Kidney (tissue), 14 donors: ENCODE results near the gene RUNX1. TPM values are rescaled to one million over a fixed set of nuclear protein-coding genes. Genes with fewer than 3 reads are reported as not detected.

Experiments used
- DNase-seq, 5 donors: peaks; one replicate each; pipeline ENCODE4 v3.0.0-alpha.2; 2013 to 2020
- FAIRE-seq: peaks from 2 replicates; lab custom pipeline; 2012; peaks lifted over from hg19 to GRCh38; lab: Jason Lieb, UNC
- H3K27ac ChIP-seq, 2 donors: one replicate each; pipeline ENCODE4 v1.7.0; 2013; ENCODE audit warnings: low read depth in 2 of 2, low read length in 2 of 2, inconsistent platforms in 1 of 2
- H3K27me3 ChIP-seq: one replicate; pipeline ENCODE4 v1.7.1; 2013; ENCODE audit warnings: low read length, inconsistent platforms; ENCODE audit not compliant: control insufficient read depth, insufficient read depth
- H3K36me3 ChIP-seq, 3 donors: one replicate each; pipeline versions ENCODE4 v1.7.0 to v1.7.1; 2013; ENCODE audit warnings: low read length in 3 of 3, control low read depth in 1 of 3, inconsistent platforms in 1 of 3; ENCODE audit not compliant: insufficient read depth in 3 of 3, control insufficient read depth in 2 of 3
- H3K4me1 ChIP-seq, 3 donors: one replicate each; pipeline versions ENCODE4 v1.7.0 to v1.7.1; 2013; ENCODE audit warnings: low read length in 3 of 3, inconsistent platforms in 1 of 3, low read depth in 1 of 3; ENCODE audit not compliant: control insufficient read depth in 2 of 3, insufficient read depth in 2 of 3
- H3K4me3 ChIP-seq, 3 donors: one replicate each; pipeline versions ENCODE4 v1.7.0 to v1.8.1; 2013; ENCODE audit warnings: low read length in 3 of 3, control low read depth in 1 of 3, inconsistent platforms in 1 of 3
- H3K9ac ChIP-seq, 3 donors: one replicate each; pipeline versions ENCODE4 v1.7.0 to v1.7.1; 2013; ENCODE audit warnings: low read length in 3 of 3, control low read depth in 1 of 3, inconsistent platforms in 1 of 3
- H3K9me3 ChIP-seq, 3 donors: one replicate each; pipeline versions ENCODE4 v1.7.0 to v1.7.1; 2013; ENCODE audit warnings: low read length in 3 of 3, control low read depth in 1 of 3, inconsistent platforms in 1 of 3; ENCODE audit not compliant: control insufficient read depth in 2 of 3, insufficient read depth in 1 of 3
- intact Hi-C: fragments of 100-400 bp; cut with DNase I; formaldehyde crosslinking; loops from one replicate; pipeline ENCODE4 v1.11.1; 2022
- polyA plus RNA-seq: library from polyadenylated mRNA; stranded (reverse); fragments of 350-450 nt; fragmentation: Illumina TruSeq; extraction: RNeasy Lipid Tissue Mini Kit (QIAGEN cat#74804); gene quantifications from one replicate; pipeline ENCODE4 v1.2.3, GENCODE V29; 2014; ENCODE audit warnings: low read depth, low replicate concordance; ENCODE audit not compliant: insufficient read depth
- total RNA-seq: library from RNA; stranded (reverse); fragmentation: NEBNext Ultra II Directional; extraction: Animal tissue kit (Norgen Biotek cat#: 25700); gene quantifications from one replicate; pipeline ENCODE4 v1.2.1, GENCODE V29; 2021
- TF ChIP-seq, protein P1 (sequence below): IDR thresholded peaks from 3 replicates; pipeline ENCODE4 v1.5.1; 2012; ENCODE audit warnings: mild to moderate bottlenecking, moderate library complexity, borderline replicate concordance; ENCODE audit not compliant: insufficient read depth; ENCODE audit errors: extremely low read depth
- donor health status: control.
- donor health status: control.
- donor health status: control.
- donor health status: control.
- donor health status: control.
- donor health status: DM: yes; HTN: yes; CAD: no.
- donor health status: Normal renal cell carcinoma (clear cell type).

The RUNX1 gene
- total and polyA plus RNA-seq, 2 donors from 2014 or later, result 1.3 to 58.0 TPM

DNA sequence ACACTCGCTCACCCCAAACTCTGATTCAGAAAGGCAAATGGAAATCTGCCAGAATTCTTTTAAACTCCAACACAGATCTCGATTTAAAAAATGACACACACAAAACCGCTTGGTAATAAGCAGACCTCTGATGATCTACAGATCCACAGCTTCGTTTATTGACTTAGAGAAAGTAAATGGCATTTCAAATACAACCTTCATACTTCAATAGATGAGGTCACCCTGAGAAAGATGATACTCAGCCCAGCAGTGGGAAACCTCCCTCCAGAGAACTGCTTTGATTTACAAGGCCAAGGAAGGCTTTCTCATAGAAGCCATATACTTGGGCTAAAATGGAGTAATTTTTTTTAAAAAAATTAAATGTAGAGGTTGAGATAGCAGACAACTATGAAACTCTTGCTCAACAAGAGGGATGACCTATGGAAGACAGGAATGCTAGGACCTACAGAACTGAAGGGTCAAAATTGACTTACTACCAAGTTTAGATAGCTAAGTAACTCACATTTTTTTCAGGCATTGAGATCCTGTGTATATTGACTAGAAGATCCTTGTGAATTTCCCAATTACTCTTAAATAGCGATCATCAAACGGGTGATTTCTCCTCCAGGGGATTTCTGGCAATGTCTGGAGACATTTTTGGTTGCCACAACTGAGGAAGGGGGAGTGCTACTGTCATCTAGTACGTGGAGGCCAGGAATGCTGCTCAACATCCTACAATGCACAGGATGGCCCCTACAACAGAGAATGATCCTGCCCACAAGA, 236.4 kb downstream of the RUNX1 start:
- TF ChIP-seq, protein P1, sequence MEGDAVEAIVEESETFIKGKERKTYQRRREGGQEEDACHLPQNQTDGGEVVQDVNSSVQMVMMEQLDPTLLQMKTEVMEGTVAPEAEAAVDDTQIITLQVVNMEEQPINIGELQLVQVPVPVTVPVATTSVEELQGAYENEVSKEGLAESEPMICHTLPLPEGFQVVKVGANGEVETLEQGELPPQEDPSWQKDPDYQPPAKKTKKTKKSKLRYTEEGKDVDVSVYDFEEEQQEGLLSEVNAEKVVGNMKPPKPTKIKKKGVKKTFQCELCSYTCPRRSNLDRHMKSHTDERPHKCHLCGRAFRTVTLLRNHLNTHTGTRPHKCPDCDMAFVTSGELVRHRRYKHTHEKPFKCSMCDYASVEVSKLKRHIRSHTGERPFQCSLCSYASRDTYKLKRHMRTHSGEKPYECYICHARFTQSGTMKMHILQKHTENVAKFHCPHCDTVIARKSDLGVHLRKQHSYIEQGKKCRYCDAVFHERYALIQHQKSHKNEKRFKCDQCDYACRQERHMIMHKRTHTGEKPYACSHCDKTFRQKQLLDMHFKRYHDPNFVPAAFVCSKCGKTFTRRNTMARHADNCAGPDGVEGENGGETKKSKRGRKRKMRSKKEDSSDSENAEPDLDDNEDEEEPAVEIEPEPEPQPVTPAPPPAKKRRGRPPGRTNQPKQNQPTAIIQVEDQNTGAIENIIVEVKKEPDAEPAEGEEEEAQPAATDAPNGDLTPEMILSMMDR, result no peak
- Histone ChIP-seq H3K4me1 (no peaks in the 10 kb centered on the region), H3K4me3 (no peak overlapping the region), H3K9ac (no peak overlapping the region), H3K36me3 (no peaks in the 10 kb centered on the region), H3K9me3 (no peaks in the 10 kb centered on the region), H3K27ac (no peak overlapping the region), H3K27me3 (no peaks in the 10 kb centered on the region)
- no peak for DNase-seq
- no peak for FAIRE-seq
- intact Hi-C loops, result no loop called here

DNA sequence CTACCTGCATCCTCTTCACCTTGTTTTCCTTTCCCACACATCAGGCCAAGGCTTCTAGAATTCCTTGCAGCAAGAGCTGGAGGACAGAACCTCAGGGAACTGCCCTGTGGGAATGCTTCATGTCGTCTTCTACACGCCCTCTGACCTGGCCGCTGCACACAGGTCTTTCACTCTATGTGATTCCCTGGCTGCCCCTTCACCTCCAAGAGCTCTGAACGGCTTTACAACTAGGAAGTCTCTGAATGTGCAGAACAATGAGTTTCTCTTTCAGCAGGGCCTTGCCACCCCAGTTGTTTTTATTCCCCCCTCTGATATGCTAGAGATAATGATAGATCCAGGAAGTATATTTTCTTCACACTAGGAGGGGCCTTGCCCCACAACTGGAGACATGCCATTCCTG, 237.7 kb downstream of the RUNX1 start:
- Histone ChIP-seq H3K27ac (no peak overlapping the region), H3K9me3 (no peaks in the 10 kb centered on the region), H3K4me3 (no peak overlapping the region), H3K9ac (no peak overlapping the region), H3K36me3 (no peaks in the 10 kb centered on the region), H3K4me1 (no peaks in the 10 kb centered on the region), H3K27me3 (no peaks in the 10 kb centered on the region)
- TF ChIP-seq, protein P1, result no peak
- intact Hi-C loops, result no loop called here
- DNase-seq (no peak), FAIRE-seq (no peak)

DNA sequence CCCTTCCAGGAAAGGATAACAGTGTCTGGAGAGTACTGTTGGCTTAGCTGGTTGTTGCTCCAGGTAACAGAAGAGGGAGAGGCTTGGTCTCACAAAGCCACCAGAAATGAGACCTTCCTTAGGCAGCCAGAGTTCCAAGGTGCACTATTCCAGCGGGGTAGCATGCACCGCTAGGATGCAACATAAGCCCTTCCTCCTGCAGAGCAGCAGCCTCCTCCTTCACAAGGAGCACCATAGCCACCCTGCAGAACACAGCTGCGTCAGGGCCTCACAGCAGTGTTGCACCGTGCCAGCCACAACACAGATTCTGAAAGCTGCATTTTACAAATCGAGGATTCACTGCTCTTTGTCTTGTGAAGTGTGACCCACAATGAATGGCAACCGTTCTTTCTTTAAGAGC, 238.3 kb downstream of the RUNX1 start:
- intact Hi-C loops, result no loop called here
- no peak for FAIRE-seq
- no peaks in the 10 kb centered on the region for H3K36me3 ChIP-seq
- no peaks in the 10 kb centered on the region for H3K9me3 ChIP-seq
- no peaks in the 10 kb centered on the region for H3K27me3 ChIP-seq
- H3K27ac ChIP-seq, result no peak overlapping the region
- no peak for DNase-seq
- no peak overlapping the region for H3K4me3 ChIP-seq
- no peaks in the 10 kb centered on the region for H3K4me1 ChIP-seq
- no peak overlapping the region for H3K9ac ChIP-seq
- TF ChIP-seq, protein P1, result no peak
